H1 (cell line): ENCODE data around the gene DYNC2H1. TPM values are rescaled to one million over a fixed set of nuclear protein-coding genes. Genes with fewer than 3 reads are reported as not detected.

ENCODE experiments used
- CTCF ChIA-PET: fragments of 300-600 bp; sonication (Branson Sonifier 250); formaldehyde crosslinking; loops from one replicate; lab custom pipeline; 2021; ENCODE audit not compliant: partially characterized antibody; lab: Charles Lee
- POLR2A ChIA-PET: fragments of 300-600 bp; sonication (Branson Sonifier 250); formaldehyde crosslinking; loops from one replicate; lab custom pipeline; 2021; ENCODE audit warnings: inconsistent platforms; ENCODE audit not compliant: partially characterized antibody; lab: Charles Lee
- DNase-seq, 2 experiments: peaks; one replicate each; pipeline versions ENCODE4 v3.0.0 to v3.0.0-alpha.2; 2010 to 2022; ENCODE audit warnings: low spot score in 2 of 2, low read depth in 1 of 2, mixed read lengths in 1 of 2
- FAIRE-seq: peaks from 2 replicates; lab custom pipeline; 2011; peaks lifted over from hg19 to GRCh38; lab: Jason Lieb, UNC
- H2AFZ ChIP-seq: 2 replicates; pipeline ENCODE4 v1.8.1; 2012; ENCODE audit warnings: low read length, inconsistent platforms
- H2AK5ac ChIP-seq: 2 replicates; pipeline ENCODE4 v1.6.1; 2013; ENCODE audit warnings: low read depth, low read length
- H2BK120ac ChIP-seq: replicated peaks from 2 replicates; pipeline ENCODE3; 2013; ENCODE audit warnings: low read depth, low read length, inconsistent platforms
- H2BK12ac ChIP-seq: 2 replicates; pipeline ENCODE4 v1.6.1; 2013; ENCODE audit warnings: low read depth, low read length
- H2BK15ac ChIP-seq: 2 replicates; pipeline ENCODE4 v1.6.1; 2013; ENCODE audit warnings: low read length
- H2BK20ac ChIP-seq: 2 replicates; pipeline ENCODE4 v1.6.1; 2013; ENCODE audit warnings: low read length
- H2BK5ac ChIP-seq: 2 replicates; pipeline ENCODE4 v1.6.1; 2013; ENCODE audit warnings: low read depth, low read length
- H3K14ac ChIP-seq: 2 replicates; pipeline ENCODE4 v1.6.1; 2013; ENCODE audit warnings: inconsistent platforms; ENCODE audit not compliant: insufficient read length
- H3K18ac ChIP-seq: 2 replicates; pipeline ENCODE4 v1.6.1; 2013; ENCODE audit warnings: low read length; ENCODE audit errors: extremely low read depth
- H3K23ac ChIP-seq: 2 replicates; pipeline ENCODE4 v1.6.1; 2013; ENCODE audit warnings: inconsistent platforms; ENCODE audit not compliant: insufficient read length
- H3K23me2 ChIP-seq: 2 replicates; pipeline ENCODE4 v1.6.1; 2013; ENCODE audit warnings: low read depth, low read length
- H3K27ac ChIP-seq: 2 replicates; pipeline ENCODE4 v1.6.1; 2011; ENCODE audit warnings: low read depth, low read length, inconsistent platforms
- H3K27me3 ChIP-seq, 4 experiments: replicated peaks in 1 of 4; 1 replicate in 1 of 4; 2 replicates in 3 of 4; pipeline versions ENCODE4 v1.6.1 to v1.8.1; 2011 to 2013; ENCODE audit warnings: low read length in 3 of 4, mild to moderate bottlenecking in 3 of 4, inconsistent platforms in 2 of 4, mixed read lengths in 2 of 4, moderate library complexity in 1 of 4; ENCODE audit not compliant: control insufficient read depth in 3 of 4, insufficient read depth in 3 of 4; ENCODE audit errors: extremely low read depth in 1 of 4
- H3K36me3 ChIP-seq, 4 experiments: 2 replicates each; pipeline versions ENCODE4 v1.6.1 to v1.8.1; 2011 to 2013; ENCODE audit warnings: mild to moderate bottlenecking in 4 of 4, low read length in 3 of 4, moderate library complexity in 2 of 4, control low read depth in 1 of 4, inconsistent platforms in 1 of 4; ENCODE audit not compliant: insufficient read depth in 4 of 4, control insufficient read depth in 2 of 4
- H3K4ac ChIP-seq: replicated peaks from 2 replicates; pipeline ENCODE3; 2013; ENCODE audit warnings: low read length, low read depth, mixed read lengths, inconsistent platforms; ENCODE audit not compliant: insufficient read length
- H3K4me1 ChIP-seq, 4 experiments: replicated peaks in 1 of 4; 1 replicate in 1 of 4; 2 replicates in 3 of 4; pipeline versions ENCODE4 v1.6.1 to v1.8.1; 2011 to 2013; ENCODE audit warnings: low read length in 3 of 4, inconsistent platforms in 2 of 4, mixed read lengths in 1 of 4; ENCODE audit not compliant: insufficient read depth in 4 of 4, control insufficient read depth in 3 of 4
- H3K4me2 ChIP-seq, 2 experiments: 2 replicates each; pipeline versions ENCODE4 v1.6.1 to v1.8.1; 2011 to 2013; ENCODE audit warnings: low read depth in 2 of 2, low read length in 2 of 2, control low read depth in 1 of 2, inconsistent platforms in 1 of 2, mild to moderate bottlenecking in 1 of 2; ENCODE audit not compliant: insufficient read depth in 1 of 2
- H3K4me3 ChIP-seq, 4 experiments: fragments of 200-600, 300-600 bp in 1 of 4; sonication (generic), shearing (Covaris generic), sonication (Bioruptor Twin) in 1 of 4; 2 replicates each; pipeline versions ENCODE4 v1.5.1 to v1.8.1; 2011 to 2016; ENCODE audit warnings: low read length in 4 of 4, low read depth in 3 of 4, control low read depth in 2 of 4, inconsistent platforms in 2 of 4, mild to moderate bottlenecking in 2 of 4, mixed read lengths in 1 of 4, moderate library complexity in 1 of 4; ENCODE audit not compliant: insufficient read depth in 2 of 4; ENCODE audit errors: extremely low read depth in 1 of 4
- H3K56ac ChIP-seq: replicated peaks from 2 replicates; pipeline ENCODE3; 2013; ENCODE audit warnings: low read depth, mild to moderate bottlenecking, mixed read lengths, low read length, inconsistent platforms; ENCODE audit not compliant: insufficient read length
- H3K79me1 ChIP-seq: 2 replicates; pipeline ENCODE4 v1.6.1; 2013; ENCODE audit warnings: low read depth, low read length, control low read depth
- H3K79me2 ChIP-seq, 2 experiments: 2 replicates each; pipeline versions ENCODE4 v1.6.1 to v1.8.1; 2012 to 2013; ENCODE audit warnings: low read length in 2 of 2, mild to moderate bottlenecking in 2 of 2, inconsistent platforms in 1 of 2; ENCODE audit not compliant: insufficient read depth in 2 of 2, control insufficient read depth in 1 of 2
- H3K9ac ChIP-seq, 4 experiments: replicated peaks in 1 of 4; 1 replicate in 1 of 4; 2 replicates in 3 of 4; pipeline versions ENCODE4 v1.6.1 to v1.8.1; 2011 to 2013; ENCODE audit warnings: low read depth in 3 of 4, low read length in 3 of 4, control low read depth in 2 of 4, mild to moderate bottlenecking in 2 of 4, moderate library complexity in 2 of 4, inconsistent platforms in 1 of 4; ENCODE audit errors: extremely low read depth in 1 of 4
- H3K9me3 ChIP-seq, 2 experiments: 2 replicates each; pipeline versions ENCODE4 v1.6.1 to v1.8.1; 2012 to 2013; ENCODE audit warnings: mild to moderate bottlenecking in 2 of 2, moderate library complexity in 2 of 2, control low read depth in 1 of 2, inconsistent platforms in 1 of 2, low read depth in 1 of 2, low read length in 1 of 2, mixed read lengths in 1 of 2; ENCODE audit not compliant: insufficient read depth in 2 of 2
- H4K20me1 ChIP-seq, 2 experiments: replicated peaks in 1 of 2; 2 replicates each; pipeline versions ENCODE3 to v1.8.1; 2011 to 2013; ENCODE audit warnings: inconsistent platforms in 2 of 2, low read length in 2 of 2, mild to moderate bottlenecking in 1 of 2; ENCODE audit not compliant: insufficient read depth in 2 of 2, control insufficient read depth in 1 of 2
- H4K5ac ChIP-seq: 2 replicates; pipeline ENCODE4 v1.6.1; 2013; ENCODE audit warnings: low read length, low read depth, mixed read lengths, inconsistent platforms; ENCODE audit not compliant: insufficient read length
- H4K8ac ChIP-seq: 2 replicates; pipeline ENCODE4 v1.8.0; 2013; ENCODE audit warnings: mild to moderate bottlenecking, moderate library complexity, low read length, inconsistent platforms; ENCODE audit not compliant: insufficient read depth; ENCODE audit errors: extremely low read depth
- H4K91ac ChIP-seq: replicated peaks from 2 replicates; pipeline ENCODE3; 2013; ENCODE audit warnings: low read length, mixed read lengths, inconsistent platforms; ENCODE audit not compliant: insufficient read length
- JUND ChIP-seq: IDR thresholded peaks from 2 replicates; pipeline ENCODE4 v1.6.1; 2011; ENCODE audit warnings: mild to moderate bottlenecking, improper control_type of control experiment, low read length
- TAF1 ChIP-seq: IDR thresholded peaks from 2 replicates; pipeline ENCODE4 v1.6.1; 2011; ENCODE audit warnings: mild to moderate bottlenecking, low read depth, low read length
- TEAD4 ChIP-seq: IDR thresholded peaks from 2 replicates; pipeline ENCODE4 v1.6.1; 2012; ENCODE audit warnings: low read depth, low read length, inconsistent platforms, mixed read lengths
- YY1 ChIP-seq: IDR thresholded peaks from 2 replicates; pipeline ENCODE4 v1.6.1; 2011; ENCODE audit warnings: low read depth, mild to moderate bottlenecking, low read length
- ZNF274 ChIP-seq: IDR thresholded peaks from 2 replicates; pipeline ENCODE4 v1.7.0; 2012; ENCODE audit warnings: low read length, borderline replicate concordance; ENCODE audit errors: extremely low read depth
- WGBS, 2 experiments: shearing (Covaris generic) in 1 of 2; methylation state at CpG; one replicate each; pipeline versions ENCODE4 v1.1.6 to v1.1.7; 2013 to 2015; ENCODE audit warnings: low lambda C conversion rate in 2 of 2, mixed read lengths in 2 of 2, inconsistent platforms in 1 of 2, low coverage in 1 of 2, missing lambda C conversion rate in 1 of 2; ENCODE audit not compliant: insufficient replicate concordance in 2 of 2, insufficient coverage in 1 of 2, insufficient read length in 1 of 2; ENCODE audit errors: extremely low coverage in 1 of 2, missing lambda C conversion rate in 1 of 2; 5-methylcytosine and 5-hydroxymethylcytosine counted together
- polyA plus RNA-seq, 7 experiments: library from polyadenylated mRNA; depleted of rRNA in 3 of 7; stranded (reverse) in 5 of 7; unstranded in 2 of 7; fragments of >200 nt in 5 of 7; fragments of 200-250 nt in 2 of 7; gene quantifications; 1 replicate in 5 of 7; 2 replicates in 1 of 7; 4 replicates in 1 of 7; pipeline versions ENCODE4 v1.2.1 to v1.2.3, GENCODE V29; 2011 to 2013; ENCODE audit warnings: missing spikeins in 2 of 7, mixed read lengths in 2 of 7
- total RNA-seq: library from RNA; stranded (reverse); fragmentation: NEBNext Ultra II Directional; extraction: Animal tissue kit (Norgen Biotek cat#: 25700); gene quantifications from 2 replicates; pipeline ENCODE4 v1.2.1, GENCODE V29; 2021

DYNC2H1 gene
- total and polyA plus RNA-seq, 2 of the 8 experiments (the other 6 are each of a cell fraction or from before 2014, with no cell fraction given): 6.2 to 12.0 TPM

GRCh38 chr11:103453126-103453525 lies 343.9 kb downstream of the DYNC2H1 start:
- no peak overlapping the region for H3K14ac ChIP-seq
- no peaks in the 10 kb centered on the region for H3K4me1 ChIP-seq
- no peak overlapping the region for H3K4me2 ChIP-seq
- no peak overlapping the region for H4K91ac ChIP-seq
- no peak overlapping the region for H2BK15ac ChIP-seq
- no peaks in the 10 kb centered on the region for H3K23me2 ChIP-seq
- no peak overlapping the region for H3K4ac ChIP-seq
- H3K79me2 ChIP-seq: no peaks in the 10 kb centered on the region
- no peak overlapping the region for H3K56ac ChIP-seq
- H4K20me1 ChIP-seq: no peaks in the 10 kb centered on the region
- POLR2A ChIA-PET: no interaction called here
- H3K27ac ChIP-seq: no peak overlapping the region
- H3K27me3 ChIP-seq: no peaks in the 10 kb centered on the region
- H2BK5ac ChIP-seq: no peak overlapping the region
- no peak overlapping the region for H2BK12ac ChIP-seq
- CTCF ChIA-PET: interaction anchor here (0.6 to 1.1 kb wide), 3 partner anchors 12 to 195 kb away, joined by 3 to 4 read pairs (median 3); no protein-coding TSS in a partner anchor
- no peak overlapping the region for H2BK120ac ChIP-seq
- no peaks in the 10 kb centered on the region for H3K79me1 ChIP-seq
- H3K4me3 ChIP-seq: no peak overlapping the region
- no peak overlapping the region for H4K5ac ChIP-seq
- no peak overlapping the region for H2BK20ac ChIP-seq
- no peak overlapping the region for H2AFZ ChIP-seq
- 88% methylated on average over 3 of the region's 3 CpGs; no CpG with 5 or more reads in 1 of the 2 experiments for WGBS, 2 experiments
- no peak overlapping the region for H4K8ac ChIP-seq
- no peak overlapping the region for H3K23ac ChIP-seq
- no peak overlapping the region for H2AK5ac ChIP-seq
- no peak for TF ChIP-seq ZNF274
- TF ChIP-seq YY1: no peak
- TF ChIP-seq TAF1: no peak
- no peak for TF ChIP-seq TEAD4
- no peak for TF ChIP-seq JUND
- TF ChIP-seq, all 59 proteins: peak for 0
- Histone ChIP-seq H3K18ac (no peak overlapping the region), H3K9ac (no peak overlapping the region), H3K9me3 (no peaks in the 10 kb centered on the region), H3K36me3 (no peaks in the 10 kb centered on the region; a peak in 1 of 8 replicates)
- FAIRE-seq: no peak
- DNase-seq: no peak
